Thyroid gland (tissue), 4 donors: ENCODE results near the gene MAN2B1.

ENCODE experiments used
- POLR2A ChIP-seq, 2 donors: fragments of 450-650 bp; IDR thresholded peaks; one replicate each; pipeline ENCODE4 v1.6.1; 2017; ENCODE audit warnings: antibody characterized with exemption in 2 of 2, mild to moderate bottlenecking in 2 of 2, moderate library complexity in 1 of 2
- TF ChIP-seq, protein P1 (sequence below), 6 experiments: fragments of 200-600 bp in 3 of 6; fragments of 450-650 bp in 3 of 6; sonication (generic) in 3 of 6; IDR thresholded peaks; one replicate each; pipeline ENCODE4 v1.5.1; 2016 to 2019; ENCODE audit warnings: antibody characterized with exemption in 6 of 6, mild to moderate bottlenecking in 2 of 6, inconsistent platforms in 1 of 6, moderate library complexity in 1 of 6

DNA sequence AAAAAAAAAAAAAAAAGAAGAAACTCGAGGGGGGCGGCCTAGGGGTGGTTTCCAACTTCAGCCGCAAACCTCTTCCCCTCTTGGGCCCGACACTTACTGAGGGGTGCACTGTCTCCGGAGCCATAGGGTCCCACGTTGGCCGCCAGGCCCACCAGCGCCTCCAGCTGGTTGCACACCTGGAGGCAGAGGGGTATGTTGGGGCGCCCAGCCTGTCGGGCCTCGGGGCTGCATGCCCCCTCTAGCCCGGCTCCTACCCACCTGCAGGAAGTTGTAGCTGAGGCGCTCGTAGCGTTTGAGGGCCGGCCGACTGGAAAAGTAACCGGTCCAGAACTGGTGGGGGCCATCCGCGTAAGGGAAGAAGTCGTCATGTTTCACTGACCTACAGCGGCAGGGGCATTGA lies 8.6 kb downstream of the MAN2B1 start:
- no peak for TF ChIP-seq POLR2A (IDR thresholded peaks at IDR 0.05)
- TF ChIP-seq, protein P1, sequence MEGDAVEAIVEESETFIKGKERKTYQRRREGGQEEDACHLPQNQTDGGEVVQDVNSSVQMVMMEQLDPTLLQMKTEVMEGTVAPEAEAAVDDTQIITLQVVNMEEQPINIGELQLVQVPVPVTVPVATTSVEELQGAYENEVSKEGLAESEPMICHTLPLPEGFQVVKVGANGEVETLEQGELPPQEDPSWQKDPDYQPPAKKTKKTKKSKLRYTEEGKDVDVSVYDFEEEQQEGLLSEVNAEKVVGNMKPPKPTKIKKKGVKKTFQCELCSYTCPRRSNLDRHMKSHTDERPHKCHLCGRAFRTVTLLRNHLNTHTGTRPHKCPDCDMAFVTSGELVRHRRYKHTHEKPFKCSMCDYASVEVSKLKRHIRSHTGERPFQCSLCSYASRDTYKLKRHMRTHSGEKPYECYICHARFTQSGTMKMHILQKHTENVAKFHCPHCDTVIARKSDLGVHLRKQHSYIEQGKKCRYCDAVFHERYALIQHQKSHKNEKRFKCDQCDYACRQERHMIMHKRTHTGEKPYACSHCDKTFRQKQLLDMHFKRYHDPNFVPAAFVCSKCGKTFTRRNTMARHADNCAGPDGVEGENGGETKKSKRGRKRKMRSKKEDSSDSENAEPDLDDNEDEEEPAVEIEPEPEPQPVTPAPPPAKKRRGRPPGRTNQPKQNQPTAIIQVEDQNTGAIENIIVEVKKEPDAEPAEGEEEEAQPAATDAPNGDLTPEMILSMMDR (IDR thresholded peaks at IDR 0.05), result no peak
